ENCODE results near the gene SMPD4. TPM values are rescaled to one million over a fixed set of nuclear protein-coding genes. Genes with fewer than 3 reads are reported as not detected.
"Not testable (repeated sequence)": the region's sequence is repeated elsewhere in the genome, so short reads cannot be mapped to it uniquely, and the experiment has no call there.

The SMPD4 gene
- total and polyA plus RNA-seq, 2 of the 8 experiments (the other 6 are each of a cell fraction or from before 2014, with no cell fraction given), result 102 to 106 TPM

DNA sequence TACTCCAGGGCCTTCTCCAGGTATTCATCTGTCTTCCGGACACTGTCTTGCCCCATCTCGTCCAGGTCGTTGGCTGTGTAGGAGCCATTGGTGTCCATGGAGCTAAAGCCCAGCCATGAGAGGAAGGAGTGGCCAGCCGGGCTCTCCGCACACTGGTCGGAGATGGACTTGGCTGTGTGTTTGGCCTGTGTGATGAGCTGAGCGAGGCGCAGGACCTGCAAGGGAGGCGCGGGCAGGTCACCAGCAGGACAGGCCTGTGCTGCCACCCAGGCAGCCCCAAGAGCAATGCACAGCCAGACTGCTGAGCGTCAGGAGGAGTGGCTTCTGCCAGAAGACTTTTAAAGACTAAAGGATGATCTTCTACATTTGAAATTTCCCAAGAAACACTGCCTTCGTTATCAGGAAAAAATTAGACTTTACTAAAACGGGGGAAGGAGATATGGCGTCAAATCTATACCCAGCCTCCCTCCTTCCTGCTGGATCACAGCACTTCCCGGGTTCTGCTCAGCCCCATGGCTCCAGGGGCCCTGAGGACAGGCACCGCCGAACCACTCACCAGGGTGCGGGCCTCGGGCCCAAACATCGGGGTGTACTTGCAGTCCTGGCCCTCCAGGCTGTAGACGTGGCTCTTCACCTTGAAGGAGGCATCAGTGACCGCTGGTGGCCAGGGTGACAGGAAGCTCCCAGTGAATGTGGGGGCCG is 27.5 kb downstream of the SMPD4 start:
- H3K18ac ChIP-seq (ENCODE audit: extremely low read depth, low read length); H3K27ac ChIP-seq (ENCODE audit: low read depth, low read length); H2AFZ ChIP-seq (ENCODE audit: low read length); H2BK5ac ChIP-seq (ENCODE audit: low read depth, low read length); H3K4me3 ChIP-seq (ENCODE audit: extremely low read depth in 1 of 4, insufficient read depth in 2 of 4, low read depth in 3 of 4, low read length in 4 of 4); H3K9ac ChIP-seq (replicated peaks in 1 of 4; ENCODE audit: extremely low read depth in 1 of 4, low read depth in 3 of 4, low read length in 3 of 4); H2BK120ac ChIP-seq (replicated peaks; ENCODE audit: low read depth, low read length); H2BK20ac ChIP-seq (ENCODE audit: low read length); H3K4me1 ChIP-seq (replicated peaks in 1 of 4; ENCODE audit: control insufficient read depth in 3 of 4, insufficient read depth in 4 of 4, low read length in 3 of 4); H3K23me2 ChIP-seq (ENCODE audit: low read depth, low read length); DNase-seq (ENCODE audit: low read depth in 1 of 2, low spot score in 2 of 2); H3K56ac ChIP-seq (replicated peaks; ENCODE audit: insufficient read length, low read depth, low read length); H3K4ac ChIP-seq (replicated peaks; ENCODE audit: insufficient read length, low read depth, low read length); H3K27me3 ChIP-seq (replicated peaks in 1 of 4; ENCODE audit: control insufficient read depth in 3 of 4, extremely low read depth in 1 of 4, insufficient read depth in 3 of 4, low read length in 3 of 4); H3K9me3 ChIP-seq (ENCODE audit: insufficient read depth in 2 of 2, low read depth in 1 of 2, low read length in 1 of 2); H3K23ac ChIP-seq (ENCODE audit: insufficient read length); H4K5ac ChIP-seq (ENCODE audit: insufficient read length, low read depth, low read length); H3K79me1 ChIP-seq (ENCODE audit: low read depth, low read length); FAIRE-seq; H4K91ac ChIP-seq (replicated peaks; ENCODE audit: insufficient read length, low read length); H2AK5ac ChIP-seq (ENCODE audit: low read depth, low read length); POLR2A ChIA-PET (ENCODE audit: partially characterized antibody); H4K20me1 ChIP-seq (replicated peaks in 1 of 2; ENCODE audit: control insufficient read depth in 1 of 2, insufficient read depth in 2 of 2, low read length in 2 of 2); H3K4me2 ChIP-seq (ENCODE audit: insufficient read depth in 1 of 2, low read depth in 2 of 2, low read length in 2 of 2); H3K14ac ChIP-seq (ENCODE audit: insufficient read length); H3K79me2 ChIP-seq (ENCODE audit: control insufficient read depth in 1 of 2, insufficient read depth in 2 of 2, low read length in 2 of 2); H2BK12ac ChIP-seq (ENCODE audit: low read depth, low read length); H2BK15ac ChIP-seq (ENCODE audit: low read length); H4K8ac ChIP-seq (ENCODE audit: extremely low read depth, insufficient read depth, low read length): not testable (repeated sequence)
- WGBS, 2 experiments (ENCODE audit: extremely low coverage in 1 of 2, insufficient coverage in 1 of 2, insufficient read length in 1 of 2, insufficient replicate concordance in 2 of 2, low coverage in 1 of 2, low lambda C conversion rate in 2 of 2, missing lambda C conversion rate in 1 of 2), result 96% methylated on average over 20 of the region's 23 CpGs; no CpG with 5 or more reads in 1 of the 2 experiments
- CTCF ChIA-PET (ENCODE audit: partially characterized antibody), result interaction anchor here (0.6 kb wide), 1 partner anchor 548 kb away, joined by 3 read pairs; no protein-coding TSS in a partner anchor
- peaks cover 3 to 32% (median 14%) of the 10 kb centered on the region in 4 experiments; a peak in 5 of 8 replicates for H3K36me3 ChIP-seq (ENCODE audit: control insufficient read depth in 2 of 4, insufficient read depth in 4 of 4, low read length in 3 of 4)
